GM10266 (cell line): ENCODE data around the gene WDFY2.

Source experiments
- DNase-seq: peaks from one replicate; pipeline ENCODE4 v3.0.0; 2012; ENCODE audit errors: extremely low spot score
- TF ChIP-seq, protein P1 (sequence below): IDR thresholded peaks from 2 replicates; pipeline ENCODE4 v1.5.1; 2012; ENCODE audit warnings: mild to moderate bottlenecking, low read depth; ENCODE audit not compliant: control insufficient read depth, insufficient read depth; ENCODE audit errors: missing control alignments

Gene WDFY2

DNA sequence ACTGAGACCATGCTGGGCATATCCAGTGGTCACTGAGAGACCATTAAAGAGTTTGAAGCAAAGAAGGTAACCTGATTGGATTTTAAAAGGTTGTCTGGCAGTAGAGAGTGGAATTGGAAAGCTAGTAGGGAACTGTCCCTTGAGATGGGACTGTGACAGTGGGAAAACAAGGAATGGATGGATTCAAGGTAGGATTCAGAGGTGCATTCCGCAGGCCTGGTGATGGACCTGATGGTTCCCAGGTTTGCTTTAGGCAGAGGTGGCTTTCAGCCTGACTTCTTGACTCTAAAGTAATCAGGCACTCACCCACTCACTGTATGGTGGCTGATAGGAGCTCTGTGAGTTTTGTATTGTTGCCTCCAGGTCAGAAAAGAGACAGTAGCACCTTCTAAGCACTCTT lies 146.7 kb downstream of the WDFY2 start:
- TF ChIP-seq, protein P1, sequence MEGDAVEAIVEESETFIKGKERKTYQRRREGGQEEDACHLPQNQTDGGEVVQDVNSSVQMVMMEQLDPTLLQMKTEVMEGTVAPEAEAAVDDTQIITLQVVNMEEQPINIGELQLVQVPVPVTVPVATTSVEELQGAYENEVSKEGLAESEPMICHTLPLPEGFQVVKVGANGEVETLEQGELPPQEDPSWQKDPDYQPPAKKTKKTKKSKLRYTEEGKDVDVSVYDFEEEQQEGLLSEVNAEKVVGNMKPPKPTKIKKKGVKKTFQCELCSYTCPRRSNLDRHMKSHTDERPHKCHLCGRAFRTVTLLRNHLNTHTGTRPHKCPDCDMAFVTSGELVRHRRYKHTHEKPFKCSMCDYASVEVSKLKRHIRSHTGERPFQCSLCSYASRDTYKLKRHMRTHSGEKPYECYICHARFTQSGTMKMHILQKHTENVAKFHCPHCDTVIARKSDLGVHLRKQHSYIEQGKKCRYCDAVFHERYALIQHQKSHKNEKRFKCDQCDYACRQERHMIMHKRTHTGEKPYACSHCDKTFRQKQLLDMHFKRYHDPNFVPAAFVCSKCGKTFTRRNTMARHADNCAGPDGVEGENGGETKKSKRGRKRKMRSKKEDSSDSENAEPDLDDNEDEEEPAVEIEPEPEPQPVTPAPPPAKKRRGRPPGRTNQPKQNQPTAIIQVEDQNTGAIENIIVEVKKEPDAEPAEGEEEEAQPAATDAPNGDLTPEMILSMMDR = no peak
- no peak for DNase-seq

DNA sequence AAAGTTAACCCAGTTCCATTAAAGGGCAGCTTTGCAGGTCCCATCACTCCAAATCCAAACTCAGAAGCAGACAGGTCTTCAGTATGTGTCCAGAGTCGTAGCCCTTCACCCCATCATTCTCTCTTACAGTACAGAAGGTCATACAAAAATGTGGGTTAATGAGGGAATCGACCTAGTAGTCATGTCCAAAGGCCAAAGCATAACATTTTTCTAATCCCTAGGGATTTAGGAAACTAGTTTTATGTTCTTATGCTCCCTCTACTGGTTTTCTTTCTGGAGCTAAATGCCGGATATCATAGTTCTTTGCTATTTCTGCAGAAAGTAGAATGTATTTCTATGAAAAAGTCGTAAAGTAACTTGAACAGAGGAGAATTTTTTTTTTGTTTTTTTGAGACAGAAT lies 147.5 kb downstream of the WDFY2 start:
- TF ChIP-seq, protein P1 = peak; percentile 0
- DNase-seq = no peak

DNA sequence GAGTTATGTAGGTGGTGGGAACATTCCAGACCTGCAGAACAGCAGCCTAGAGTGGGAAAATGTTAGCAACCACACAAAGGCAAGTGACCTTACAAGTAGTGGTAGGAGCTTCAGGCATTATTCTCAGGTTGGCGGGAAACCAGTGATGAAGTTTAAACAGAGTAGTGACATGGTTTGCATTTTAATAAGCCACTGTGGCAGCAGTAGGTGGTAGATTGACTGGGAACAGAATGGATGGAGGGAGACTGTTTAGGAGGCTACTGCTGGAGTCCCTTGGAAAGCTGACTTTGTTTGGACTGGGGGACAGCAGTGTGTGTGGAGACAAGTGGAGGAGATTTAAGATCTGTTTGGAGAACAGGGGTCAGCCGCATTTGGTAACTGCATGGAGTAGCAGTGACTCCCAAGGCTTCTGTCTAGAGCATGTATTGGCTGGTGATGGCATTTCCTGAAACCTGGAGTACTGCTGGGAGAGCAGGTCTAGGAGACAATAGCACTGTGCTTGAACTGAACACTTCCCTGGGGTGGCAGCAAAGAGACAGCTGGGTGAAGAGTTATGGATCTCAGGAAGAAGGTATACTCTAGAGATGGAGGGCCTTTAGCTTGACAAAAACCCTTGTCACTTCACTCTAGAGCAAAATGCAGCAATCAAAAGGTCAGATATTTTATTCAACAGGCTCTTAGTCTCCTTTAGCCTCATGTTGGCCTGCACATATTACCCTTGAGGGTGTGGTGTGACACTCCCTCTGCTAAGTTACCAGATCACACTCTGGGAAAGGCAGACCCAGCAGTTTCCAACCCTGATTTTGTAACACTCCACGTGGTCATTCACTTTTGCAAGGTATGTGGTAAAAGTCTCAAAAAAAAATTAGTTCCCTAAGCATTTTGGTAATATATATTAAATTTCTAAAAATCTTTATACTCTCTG lies 149.4 kb downstream of the WDFY2 start:
- DNase-seq = no peak
- TF ChIP-seq, protein P1 = no peak

DNA sequence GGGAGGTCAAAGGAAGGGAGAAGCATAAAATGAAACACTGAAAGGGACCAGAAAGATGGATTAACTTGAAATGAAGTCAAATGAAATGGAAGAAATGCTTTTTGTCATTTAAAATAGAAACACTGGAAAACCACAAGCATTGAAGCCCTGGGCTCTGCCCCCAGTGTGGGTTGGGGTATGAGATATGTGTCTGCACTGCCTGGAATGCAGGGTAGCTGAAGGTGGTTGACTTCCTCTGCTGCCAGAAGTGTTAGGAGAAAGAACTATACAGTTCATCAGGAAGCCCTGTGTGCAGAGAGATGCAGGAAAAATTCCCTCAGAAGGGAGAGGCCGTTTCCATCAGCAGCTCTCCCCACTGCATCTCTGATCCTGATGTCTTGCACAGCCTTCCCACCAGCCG lies 150.5 kb downstream of the WDFY2 start:
- TF ChIP-seq, protein P1 = no peak
- DNase-seq = no peak

DNA sequence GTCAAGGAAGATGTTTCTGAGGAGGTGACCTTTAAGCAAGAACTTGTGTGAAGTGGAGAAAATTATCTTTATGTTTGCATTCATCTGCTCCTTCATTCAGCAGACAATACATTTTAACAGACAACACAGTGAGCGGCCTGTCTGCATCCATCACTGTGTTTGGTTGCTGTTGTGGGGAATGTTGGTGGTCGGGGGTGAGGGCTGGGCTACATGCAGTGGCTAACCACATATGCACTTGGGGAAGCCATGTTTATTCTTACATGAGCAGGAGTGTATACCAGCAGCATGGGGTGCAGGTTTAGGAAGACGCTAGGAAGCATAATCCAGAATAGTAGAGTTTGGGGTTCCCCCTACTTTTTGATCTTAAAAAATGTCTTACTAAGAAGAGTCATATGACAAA lies 153.3 kb downstream of the WDFY2 start:
- no peak for DNase-seq

DNA sequence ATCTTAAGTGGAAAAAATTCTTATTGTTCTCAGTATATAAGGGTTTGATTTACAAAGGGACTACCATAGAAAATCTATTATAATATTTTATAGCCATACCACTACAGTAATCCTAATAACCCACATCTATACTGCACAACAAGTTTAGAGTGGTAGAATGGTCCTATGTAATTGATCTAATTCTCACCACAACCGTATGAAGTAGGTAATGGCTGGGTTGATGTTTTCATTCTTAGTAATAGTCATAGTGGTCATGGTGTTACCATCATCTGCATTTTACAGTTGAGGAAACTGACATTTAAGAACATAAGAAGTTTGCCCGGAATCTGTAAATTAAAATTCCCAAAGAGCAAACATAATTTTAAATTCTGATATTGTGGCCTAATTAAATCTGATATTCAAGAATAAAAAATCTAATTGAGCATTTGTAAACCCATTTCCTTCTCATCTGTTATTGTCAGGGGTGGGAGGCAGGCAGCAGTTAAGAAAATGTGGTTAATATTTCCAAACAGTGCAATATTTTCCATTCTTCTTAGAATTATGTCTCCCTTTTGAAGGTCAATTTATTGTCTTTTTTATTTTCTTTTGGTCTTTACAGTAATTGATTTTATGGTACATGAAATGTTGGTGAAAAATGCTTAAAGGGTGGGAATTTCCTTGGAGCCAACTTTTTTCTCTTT lies 154.1 kb downstream of the WDFY2 start:
- DNase-seq = no peak
- TF ChIP-seq, protein P1 = no peak

More for the DNA sequence above, 153.3 kb downstream of the WDFY2 start:
- TF ChIP-seq, protein P1 = no peak
